HEK293T (cell line): ENCODE data around the gene C20orf144.
"Not testable (repeated sequence)": the region's sequence is repeated elsewhere in the genome, so short reads cannot be mapped to it uniquely, and the experiment has no call there.

Experiments
- CTCF ChIA-PET: fragments of 350-600 bp; formaldehyde crosslinking; extraction: SDS; loops from one replicate; lab custom pipeline; 2021; ENCODE audit warnings: antibody characterized with exemption, inconsistent platforms; lab: Yijun Ruan, JAX
- POLR2A ChIA-PET: fragments of 350-600 bp; formaldehyde crosslinking; extraction: SDS; loops from one replicate; lab custom pipeline; 2020; ENCODE audit warnings: antibody characterized with exemption, inconsistent platforms; lab: Yijun Ruan, JAX
- DNase-seq: peaks from one replicate; pipeline ENCODE4 v3.0.0; 2012; ENCODE audit warnings: mixed read lengths; ENCODE audit errors: extremely low spot score
- ARNT ChIP-seq: fragments of 450-650 bp; IDR thresholded peaks from 2 replicates; pipeline ENCODE4 v1.6.1; 2017; ENCODE audit warnings: mild to moderate bottlenecking
- BHLHE40 ChIP-seq: fragments of 450-650 bp; IDR thresholded peaks from 2 replicates; pipeline ENCODE4 v1.6.1; 2016; ENCODE audit warnings: mild to moderate bottlenecking, moderate library complexity, borderline replicate concordance
- CTBP1 ChIP-seq: fragments of 450-650 bp; IDR thresholded peaks from 2 replicates; pipeline ENCODE4 v1.6.1; 2016; ENCODE audit warnings: borderline replicate concordance
- ELF4 ChIP-seq: fragments of 450-650 bp; IDR thresholded peaks from 2 replicates; pipeline ENCODE4 v1.6.1; 2017; ENCODE audit warnings: antibody characterized with exemption
- FOXA1 ChIP-seq: fragments of 450-650 bp; IDR thresholded peaks from 2 replicates; pipeline ENCODE4 v1.6.1; 2016; ENCODE audit warnings: mild to moderate bottlenecking
- FOXK2 ChIP-seq: fragments of 450-650 bp; IDR thresholded peaks from 2 replicates; pipeline ENCODE4 v1.6.1; 2016; ENCODE audit warnings: mild to moderate bottlenecking
- FOXM1 ChIP-seq: fragments of 450-650 bp; IDR thresholded peaks from 2 replicates; pipeline ENCODE4 v1.6.1; 2017; ENCODE audit warnings: mild to moderate bottlenecking, borderline replicate concordance
- HDGF ChIP-seq: fragments of 450-650 bp; IDR thresholded peaks from 2 replicates; pipeline ENCODE4 v1.6.1; 2017; ENCODE audit warnings: antibody characterized with exemption, borderline replicate concordance
- L3MBTL2 ChIP-seq: fragments of 450-650 bp; conservative IDR thresholded peaks from 2 replicates; pipeline ENCODE4 v1.6.1; 2016; ENCODE audit warnings: mild to moderate bottlenecking
- LEF1 ChIP-seq: fragments of 450-650 bp; IDR thresholded peaks from 2 replicates; pipeline ENCODE4 v1.6.1; 2017; ENCODE audit warnings: mild to moderate bottlenecking, borderline replicate concordance
- NFRKB ChIP-seq: fragments of 450-650 bp; IDR thresholded peaks from 2 replicates; pipeline ENCODE4 v1.6.1; 2016; ENCODE audit warnings: mild to moderate bottlenecking, moderate library complexity
- SP1 ChIP-seq: fragments of 450-650 bp; IDR thresholded peaks from 2 replicates; pipeline ENCODE4 v1.6.1; 2017
- SUZ12 ChIP-seq: fragments of 450-650 bp; IDR thresholded peaks from 2 replicates; pipeline ENCODE4 v1.6.1; 2016; ENCODE audit warnings: mild to moderate bottlenecking
- TARDBP ChIP-seq: fragments of 450-650 bp; IDR thresholded peaks from 2 replicates; pipeline ENCODE4 v1.6.1; 2016
- ZNF384 ChIP-seq: fragments of 450-650 bp; IDR thresholded peaks from 2 replicates; pipeline ENCODE4 v1.6.1; 2016
- TF ChIP-seq, protein P1 (sequence below): fragments of 450-650 bp; IDR thresholded peaks from 2 replicates; pipeline ENCODE4 v1.6.1; 2016

The C20orf144 gene

DNA sequence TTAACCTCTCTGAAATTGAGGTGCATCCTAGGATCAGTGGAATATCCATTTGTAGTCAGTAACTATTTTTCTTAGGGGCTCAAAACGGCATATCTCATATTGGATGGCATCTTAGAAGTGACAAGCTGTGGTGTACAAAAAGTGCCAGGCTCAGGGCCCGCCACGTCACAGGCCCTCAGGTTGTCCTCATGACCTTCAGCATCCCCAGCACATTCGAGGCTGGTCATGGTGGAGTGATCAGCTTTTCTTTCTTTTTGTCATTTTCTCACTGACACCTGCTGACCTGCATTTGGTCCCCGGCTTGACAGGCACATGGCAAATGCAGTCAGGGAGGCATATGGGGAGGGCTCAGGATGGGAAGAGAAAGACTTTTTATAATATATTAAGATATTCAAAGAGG, 31.2 kb downstream of the C20orf144 start:
- ChIA-PET POLR2A (interaction anchor here (0.9 to 1.0 kb wide), 2 partner anchors 26 to 241 kb away, joined by 3 read pairs; partner anchors contain the start of gene PXMP4), CTCF (interaction anchor here (0.6 to 1.1 kb wide), 2 partner anchors 27 to 762 kb away, joined by 3 read pairs; no protein-coding TSS in a partner anchor)
- no peak for TF ChIP-seq ARNT
- TF ChIP-seq L3MBTL2 = no peak
- TF ChIP-seq ELF4 = no peak
- no peak for TF ChIP-seq FOXM1
- TF ChIP-seq SUZ12 = no peak
- no peak for DNase-seq

DNA sequence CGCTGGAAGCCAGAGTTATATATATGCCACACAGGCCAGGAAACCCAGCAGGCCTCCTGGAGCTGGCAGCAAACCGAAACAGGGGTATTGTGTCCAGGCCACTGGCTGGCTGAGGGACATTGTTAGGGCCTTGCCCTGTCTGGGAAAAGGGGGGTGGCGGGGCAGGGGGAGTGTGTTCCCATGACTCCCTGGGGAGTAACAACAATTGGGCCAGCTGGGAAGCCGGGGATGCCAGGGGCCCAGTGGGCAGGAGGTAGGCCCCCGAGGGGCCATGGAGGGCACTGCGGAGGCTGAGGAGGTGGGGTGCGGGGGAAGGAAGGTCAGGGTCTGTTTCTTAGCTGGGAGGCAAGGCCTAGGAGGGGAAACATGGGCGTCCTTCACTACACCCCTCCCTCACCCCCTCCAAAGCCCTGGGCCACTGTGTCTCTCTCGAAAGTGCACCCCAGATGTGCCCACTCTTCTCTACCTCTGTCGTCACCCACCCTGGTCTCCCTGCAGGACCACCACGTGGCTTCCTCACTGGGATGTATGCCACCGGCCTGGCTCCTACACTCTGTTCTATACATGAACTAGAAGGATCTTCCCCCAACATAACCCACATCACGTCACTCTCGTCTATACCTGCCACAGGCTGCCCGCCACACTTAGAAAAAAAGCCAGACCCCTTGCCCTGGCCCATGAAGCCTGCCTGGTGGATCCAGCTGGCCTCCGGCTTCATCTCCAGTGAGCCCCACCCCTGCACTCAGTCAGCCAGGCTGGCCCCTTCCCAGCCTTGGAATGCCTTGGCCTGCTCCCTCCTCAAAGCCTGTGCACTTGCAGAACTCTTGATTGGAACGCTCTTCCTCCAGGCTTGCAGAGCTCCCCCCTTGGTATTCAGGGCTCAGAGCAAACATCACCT, 31.9 kb downstream of the C20orf144 start:
- CTCF ChIA-PET = interaction anchor here (0.8 to 1.1 kb wide), 2 partner anchors 10 to 27 kb away, joined by 3 read pairs; no protein-coding TSS in a partner anchor
- POLR2A ChIA-PET = interaction anchor here (1.0 to 1.6 kb wide), 3 partner anchors 9 to 26 kb away, joined by 3 to 7 read pairs (median 4); partner anchors contain the start of gene PXMP4
- TF ChIP-seq LEF1 (no peak), TARDBP (no peak), BHLHE40 (no peak), ARNT (no peak)
- no peak for DNase-seq

DNA sequence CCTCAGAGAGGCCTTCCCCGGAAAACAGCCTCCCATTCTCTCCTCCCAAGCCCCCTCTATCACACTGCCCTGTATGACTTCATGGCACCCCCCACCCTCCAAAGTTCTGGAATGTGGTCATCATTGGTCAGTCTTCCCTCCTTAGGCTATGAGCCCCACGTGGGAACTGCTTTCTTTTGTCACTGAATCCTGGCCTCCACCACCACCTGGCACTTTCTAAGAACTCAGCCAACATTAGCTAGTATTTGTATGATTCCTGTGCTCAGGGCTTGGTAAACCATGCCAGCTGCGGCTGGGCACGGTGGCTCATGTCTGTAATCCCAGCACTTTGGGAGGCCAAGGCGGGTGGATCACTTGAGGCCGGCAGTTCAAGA, 32.5 kb downstream of the C20orf144 start:
- ChIA-PET POLR2A (interaction anchor here (1.0 to 1.6 kb wide), 3 partner anchors 9 to 25 kb away, joined by 3 to 7 read pairs (median 4); partner anchors contain the start of gene PXMP4), CTCF (interaction anchor here (0.8 kb wide), 1 partner anchor 9 kb away, joined by 3 read pairs; no protein-coding TSS in a partner anchor)
- DNase-seq = no peak
- no peak for TF ChIP-seq NFRKB
- no peak for TF ChIP-seq BHLHE40
- TF ChIP-seq ARNT = no peak
- TF ChIP-seq SUZ12 = no peak
- no peak for TF ChIP-seq SP1
- no peak for TF ChIP-seq LEF1
- no peak for TF ChIP-seq FOXK2
- TF ChIP-seq FOXA1 = no peak
- TF ChIP-seq HDGF = no peak
- TF ChIP-seq FOXM1 = no peak
- TF ChIP-seq ZNF384 = no peak
- no peak for TF ChIP-seq L3MBTL2

DNA sequence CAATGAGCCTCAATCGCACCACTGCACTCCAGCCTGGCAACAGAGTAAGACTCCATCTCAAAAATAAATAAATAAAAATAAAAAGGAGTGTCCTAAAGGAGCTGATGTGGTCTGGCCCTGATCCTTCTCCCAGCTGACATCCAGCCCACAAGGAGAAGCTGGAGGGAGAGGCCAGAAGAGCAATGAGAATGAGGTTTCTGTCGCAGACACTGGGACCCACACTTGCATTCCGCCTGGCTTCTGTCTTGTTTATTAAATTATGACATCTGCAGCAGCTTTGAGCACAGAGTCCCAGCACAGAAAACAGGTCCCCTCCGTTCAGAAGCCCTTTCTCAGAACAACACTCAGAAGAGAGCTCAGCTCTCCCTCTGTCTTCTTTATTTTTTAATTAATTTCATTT, 34.3 kb downstream of the C20orf144 start:
- ChIA-PET CTCF (no interaction called here), POLR2A (no interaction called here)
- DNase-seq = no peak
- TF ChIP-seq TARDBP (no peak), FOXA1 (no peak), L3MBTL2 (no peak), LEF1 (no peak), NFRKB (no peak), ZNF384 (no peak), CTBP1 (no peak), ARNT (no peak), SUZ12 (no peak), HDGF (no peak), SP1 (no peak), BHLHE40 (no peak), ELF4 (no peak), FOXM1 (no peak), FOXK2 (no peak)
- TF ChIP-seq, protein P1, sequence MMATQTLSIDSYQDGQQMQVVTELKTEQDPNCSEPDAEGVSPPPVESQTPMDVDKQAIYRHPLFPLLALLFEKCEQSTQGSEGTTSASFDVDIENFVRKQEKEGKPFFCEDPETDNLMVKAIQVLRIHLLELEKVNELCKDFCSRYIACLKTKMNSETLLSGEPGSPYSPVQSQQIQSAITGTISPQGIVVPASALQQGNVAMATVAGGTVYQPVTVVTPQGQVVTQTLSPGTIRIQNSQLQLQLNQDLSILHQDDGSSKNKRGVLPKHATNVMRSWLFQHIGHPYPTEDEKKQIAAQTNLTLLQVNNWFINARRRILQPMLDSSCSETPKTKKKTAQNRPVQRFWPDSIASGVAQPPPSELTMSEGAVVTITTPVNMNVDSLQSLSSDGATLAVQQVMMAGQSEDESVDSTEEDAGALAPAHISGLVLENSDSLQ = no peak

DNA sequence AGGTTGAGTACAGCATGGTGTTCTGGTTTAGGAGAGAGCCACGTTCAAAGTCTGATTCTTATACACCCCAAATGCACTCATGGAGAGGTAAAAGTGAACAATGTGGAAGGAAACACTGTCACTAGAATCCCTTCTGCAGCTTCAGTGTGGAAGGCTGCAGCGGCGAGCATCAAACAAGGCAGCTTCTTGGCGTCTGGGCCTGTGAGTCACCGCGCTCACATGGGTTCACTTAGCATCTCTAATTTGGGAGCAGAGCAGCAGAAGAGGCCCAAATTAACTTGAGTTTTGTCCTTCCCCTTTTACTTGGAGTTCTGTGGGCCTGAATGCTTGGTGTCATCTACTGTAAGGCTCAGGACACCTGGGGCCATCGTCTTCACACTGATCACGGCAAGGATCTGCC, 35.0 kb downstream of the C20orf144 start:
- no peak for DNase-seq
- ChIA-PET CTCF (no interaction called here), POLR2A (no interaction called here)
- no peak for TF ChIP-seq HDGF
- TF ChIP-seq BHLHE40 = no peak
- TF ChIP-seq LEF1 = no peak
- no peak for TF ChIP-seq ZNF384
- no peak for TF ChIP-seq FOXA1
- TF ChIP-seq, protein P1 = no peak
- no peak for TF ChIP-seq ARNT
- TF ChIP-seq FOXM1 = no peak
- no peak for TF ChIP-seq SUZ12
- no peak for TF ChIP-seq NFRKB
- TF ChIP-seq TARDBP = no peak
- no peak for TF ChIP-seq L3MBTL2
- TF ChIP-seq SP1 = no peak
- no peak for TF ChIP-seq FOXK2
- no peak for TF ChIP-seq ELF4
- TF ChIP-seq CTBP1 = no peak

DNA sequence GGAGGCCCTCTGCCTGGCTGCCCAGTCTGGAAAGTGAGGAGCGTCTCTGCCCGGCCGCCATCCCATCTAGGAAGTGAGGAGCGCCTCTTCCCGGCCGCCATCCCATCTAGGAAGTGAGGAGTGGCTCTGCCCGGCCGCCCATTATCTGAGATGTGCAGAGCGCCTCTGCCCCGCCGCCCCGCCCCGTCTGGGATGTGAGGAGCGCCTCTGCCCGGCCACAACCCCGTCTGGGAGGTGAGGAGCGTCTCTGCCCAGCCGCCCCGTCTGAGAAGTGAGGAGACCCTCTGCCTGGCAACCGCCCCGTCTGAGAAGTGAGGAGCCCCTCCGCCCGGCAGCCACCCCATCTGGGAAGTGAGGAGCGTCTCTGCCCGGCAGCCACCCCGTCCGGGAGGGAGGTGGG, 36.8 kb downstream of the C20orf144 start:
- DNase-seq, POLR2A ChIA-PET, CTCF ChIA-PET: not testable (repeated sequence)

DNA sequence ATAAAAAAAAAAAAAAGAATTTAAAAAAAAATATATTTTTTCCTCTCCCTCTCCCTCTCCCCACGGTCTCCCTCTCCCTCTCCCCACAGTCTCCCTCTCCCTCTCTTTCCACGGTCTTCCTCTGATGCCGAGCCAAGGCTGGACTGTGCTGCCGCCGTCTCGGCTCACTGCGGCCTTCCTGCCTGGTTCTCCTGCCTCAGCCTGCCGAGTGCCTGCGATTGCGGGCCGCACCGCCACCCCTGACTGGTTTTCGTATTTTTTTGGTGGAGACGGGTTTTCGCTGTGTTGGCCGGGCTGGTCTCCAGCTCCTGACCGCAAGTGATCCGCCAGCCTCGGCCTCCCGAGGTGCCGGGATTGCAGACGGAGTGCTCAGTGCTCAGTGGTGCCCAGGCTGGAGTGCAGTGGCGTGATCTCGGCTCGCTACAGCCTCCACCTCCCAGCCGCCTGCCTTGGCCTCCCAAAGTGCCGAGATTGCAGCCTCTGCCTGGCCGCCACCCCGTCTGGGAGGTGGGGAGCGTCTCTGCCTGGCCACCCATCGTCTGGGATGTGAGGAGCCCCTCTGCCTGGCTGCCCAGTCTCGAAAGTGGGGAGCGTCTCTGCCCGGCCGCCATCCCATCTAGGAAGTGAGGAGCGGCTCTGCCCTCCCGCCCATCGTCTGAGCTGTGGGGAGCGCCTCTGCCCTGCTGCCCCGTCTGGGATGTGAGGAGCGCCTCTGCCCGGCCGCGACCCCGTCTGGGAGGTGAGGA, 38.7 kb downstream of the C20orf144 start:
- DNase-seq, POLR2A ChIA-PET, CTCF ChIA-PET: not testable (repeated sequence)
